Liver (tissue), 2 donors: ENCODE measurements around the gene SLK.

Experiments used
- EGR1 ChIP-seq, 2 donors: IDR thresholded peaks; 2 replicates each; pipeline ENCODE4 v1.6.1; 2016 to 2018; ENCODE audit warnings: antibody characterized with exemption in 2 of 2, low read depth in 2 of 2
- JUND ChIP-seq, 2 donors: IDR thresholded peaks; 2 replicates each; pipeline ENCODE4 v1.6.1; 2016; ENCODE audit warnings: antibody characterized with exemption in 2 of 2
- donor health status: healthy.

DNA sequence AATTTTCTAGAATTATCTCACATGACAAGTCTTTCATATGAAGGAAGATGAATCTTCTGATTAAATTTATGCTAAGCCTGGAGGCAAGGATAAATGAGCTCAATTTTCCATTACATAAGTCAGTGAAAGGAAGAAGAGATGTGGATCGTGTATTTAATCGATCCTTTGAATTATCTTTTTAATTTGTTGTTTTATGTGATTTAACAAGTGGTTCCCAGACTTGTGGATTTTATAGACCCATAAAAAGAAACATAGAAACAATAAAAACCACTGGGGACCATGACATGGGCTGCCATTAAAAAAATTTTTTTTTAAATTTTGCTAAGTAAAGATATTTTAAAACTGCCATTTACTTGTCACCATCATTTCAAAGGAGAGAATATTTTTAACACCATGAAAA, 45.0 kb downstream of the SLK start:
- TF ChIP-seq EGR1 (IDR thresholded peaks at IDR 0.05; ENCODE audit: low read depth in 2 of 2) (no peak), JUND (IDR thresholded peaks at IDR 0.05) (no peak)
